Activated CD8-positive, alpha-beta memory T cell treated with anti-CD3 and anti-CD28 coated beads, Interleukin-2, amount 50 U/mL, for 24 hours (primary cell): Measurements from ENCODE around the gene SLIRP.
A peak's percentile ranks its signal among the peaks of the same experiment; 100 is the strongest.
"Not testable (repeated sequence)": the region's sequence is repeated elsewhere in the genome, so short reads cannot be mapped to it uniquely, and the experiment has no call there.

Experiments used
- DNase-seq: peaks from one replicate; pipeline ENCODE4 v3.0.0-alpha.2; 2020; ENCODE audit errors: extremely low read depth

SLIRP gene

DNA sequence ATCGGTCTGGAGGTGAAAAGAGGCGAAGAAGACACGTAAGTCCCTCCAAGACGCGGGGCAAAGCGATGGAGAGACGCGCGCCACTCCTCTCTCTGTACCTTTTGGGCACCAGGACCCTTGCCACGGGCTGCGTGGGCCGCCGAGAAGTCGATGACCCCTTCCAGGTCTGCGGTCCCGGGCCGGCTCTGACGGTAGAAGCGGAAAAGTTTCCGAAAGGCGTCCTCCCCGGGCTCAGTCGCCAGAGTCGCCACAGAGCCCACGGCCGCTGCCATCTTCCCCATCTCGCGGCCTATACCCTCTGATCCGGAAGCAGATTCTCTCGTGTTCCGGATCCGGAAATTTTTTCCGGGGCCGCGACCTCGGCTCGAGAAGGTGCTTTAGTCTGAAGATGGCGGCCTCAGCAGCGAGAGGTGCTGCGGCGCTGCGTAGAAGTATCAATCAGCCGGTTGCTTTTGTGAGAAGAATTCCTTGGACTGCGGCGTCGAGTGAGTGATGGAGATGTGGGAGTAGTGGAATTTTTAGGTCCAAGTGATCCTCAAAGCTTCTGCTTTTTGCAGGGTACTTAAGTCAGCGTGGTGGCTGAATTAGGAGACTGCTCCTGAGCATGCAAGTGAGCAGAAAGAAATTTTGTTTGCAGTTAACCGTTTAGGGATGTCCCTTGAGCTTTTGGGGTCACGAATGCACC lies at the start of gene SLIRP, which contains the start of gene ALKBH1:
TSS of gene SLIRP (plus strand) at position 380 of the 685 bp plus-strand sequence. CDS start at position 389, 9 bp downstream.
TSS of gene ALKBH1 (minus strand) at position 300 of the 685 bp plus-strand sequence. CDS start at position 281, 19 bp downstream.
- DNase-seq: peak; percentile 79

DNA sequence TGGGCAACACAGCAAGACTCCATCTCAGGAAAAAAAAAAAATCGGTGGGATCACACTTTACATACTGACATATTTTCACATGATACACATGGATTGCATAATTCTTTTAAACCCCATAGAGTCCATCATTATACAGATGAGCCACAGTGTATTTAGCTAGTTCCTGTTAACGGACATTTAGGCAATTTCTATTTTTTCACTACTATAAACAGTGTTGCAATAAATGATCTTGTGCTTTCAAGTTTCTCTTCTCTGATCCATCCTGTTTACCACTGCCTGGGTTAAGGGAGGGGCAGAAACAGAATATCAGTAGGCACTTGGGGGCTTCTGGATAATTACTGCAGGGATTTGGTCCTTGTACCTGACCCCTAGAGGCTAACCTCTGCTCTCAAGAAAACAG lies 48.1 kb upstream of the SLIRP start:
- DNase-seq: no peak

DNA sequence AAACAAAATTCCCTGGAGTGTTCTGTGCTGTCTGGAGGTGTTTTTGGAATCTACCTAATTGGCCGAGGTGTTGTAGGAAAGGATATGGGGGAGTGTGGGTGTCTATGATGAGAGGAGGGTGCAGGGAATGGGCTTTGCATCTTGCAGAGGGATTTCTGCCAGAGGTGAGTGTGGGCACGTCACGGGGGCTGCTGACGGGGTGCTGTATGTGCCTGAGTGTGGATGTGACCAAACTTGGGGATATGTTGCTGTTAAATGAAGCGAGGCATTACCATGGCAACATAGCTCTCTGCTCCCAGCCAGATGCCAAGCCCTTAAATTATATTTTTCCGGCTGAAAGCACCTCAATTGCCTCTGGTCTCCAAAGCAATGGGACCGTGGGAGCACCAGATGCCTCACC lies 47.1 kb upstream of the SLIRP start:
- no peak for DNase-seq

- DNase-seq: not testable (repeated sequence)
Observed at GRCh38 chr14:77661562-77661961, 46.3 kb upstream of the SLIRP start.

- DNase-seq: no peak
Observed at GRCh38 chr14:77663293-77663692, 44.6 kb upstream of the SLIRP start.

GRCh38 chr14:77667331-77667730 lies 40.6 kb upstream of the SLIRP start:
- no peak for DNase-seq

GRCh38 chr14:77673193-77673592 lies 34.7 kb upstream of the SLIRP start:
- DNase-seq: no peak

GRCh38 chr14:77674931-77675330 lies 33.0 kb upstream of the SLIRP start:
- DNase-seq: no peak

- no peak for DNase-seq
Observed at GRCh38 chr14:77681196-77682157, 26.4 kb upstream of the SLIRP start.

GRCh38 chr14:77682158-77682553 lies 25.7 kb upstream of the SLIRP start:
- DNase-seq: no peak

- no peak for DNase-seq
Observed at GRCh38 chr14:77691259-77691658, 16.6 kb upstream of the SLIRP start.

DNA sequence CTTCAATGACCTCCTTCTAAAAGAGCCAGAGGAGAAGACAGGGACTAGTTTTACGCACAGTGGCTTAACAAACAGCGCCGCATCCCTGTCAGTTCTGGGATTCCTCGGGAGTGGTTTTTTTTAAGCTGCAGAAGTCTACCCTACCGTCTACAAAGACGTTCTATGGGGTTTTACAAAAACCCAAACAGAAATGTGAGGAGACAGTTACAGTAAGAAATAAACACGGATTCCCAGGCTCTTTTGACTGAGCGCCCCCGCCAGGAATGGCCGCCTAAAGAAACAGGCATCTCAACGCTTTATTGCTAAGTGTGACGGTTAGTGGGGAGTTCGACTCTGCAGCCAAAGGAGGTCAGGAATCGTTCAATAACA lies 564 bp upstream of the SLIRP start:
- DNase-seq: no peak

DNA sequence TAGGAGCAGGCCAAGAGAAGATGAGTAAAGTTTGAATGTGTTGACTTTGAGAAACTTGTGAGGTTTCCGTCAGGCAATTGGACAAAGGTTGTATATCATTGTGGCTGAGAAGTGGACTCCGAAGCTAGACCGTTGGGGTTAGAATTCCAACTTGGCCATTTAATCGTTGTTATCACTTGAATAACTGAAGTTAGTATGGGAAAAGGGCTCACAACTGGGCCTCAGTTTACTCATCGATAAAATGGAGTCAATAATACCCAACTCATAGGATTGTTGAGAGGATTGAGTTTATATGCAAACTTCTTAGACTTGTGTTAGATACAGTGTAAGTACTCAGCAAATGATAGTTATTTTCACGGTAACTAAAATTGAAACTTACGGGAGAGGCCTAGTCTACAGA lies 846 bp downstream of the SLIRP start:
- DNase-seq: no peak

DNA sequence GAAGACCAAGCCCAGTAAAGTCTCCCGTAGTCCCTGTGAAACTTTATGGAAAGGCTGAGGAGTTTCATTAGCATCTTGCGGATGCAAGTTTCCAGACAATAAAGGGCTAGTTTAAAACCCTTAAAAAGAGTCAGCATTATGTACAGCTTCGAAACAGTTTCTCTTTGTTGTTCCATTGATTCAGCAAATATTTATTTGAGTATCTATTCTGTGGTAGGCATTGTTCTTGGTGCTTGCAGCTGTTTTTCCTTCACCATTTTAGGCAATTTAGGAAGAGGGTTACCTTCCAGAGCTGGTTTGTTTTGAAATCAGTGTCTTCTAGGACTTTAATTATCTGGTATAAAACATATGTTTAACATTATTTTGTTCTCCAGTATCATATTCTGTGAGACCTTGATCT lies 1.5 kb downstream of the SLIRP start:
- no peak for DNase-seq

- DNase-seq: no peak
Observed at GRCh38 chr14:77710364-77710763, 2.5 kb downstream of the SLIRP start.

- no peak for DNase-seq
Observed at GRCh38 chr14:77714926-77715325, 7.0 kb downstream of the SLIRP start.

DNA sequence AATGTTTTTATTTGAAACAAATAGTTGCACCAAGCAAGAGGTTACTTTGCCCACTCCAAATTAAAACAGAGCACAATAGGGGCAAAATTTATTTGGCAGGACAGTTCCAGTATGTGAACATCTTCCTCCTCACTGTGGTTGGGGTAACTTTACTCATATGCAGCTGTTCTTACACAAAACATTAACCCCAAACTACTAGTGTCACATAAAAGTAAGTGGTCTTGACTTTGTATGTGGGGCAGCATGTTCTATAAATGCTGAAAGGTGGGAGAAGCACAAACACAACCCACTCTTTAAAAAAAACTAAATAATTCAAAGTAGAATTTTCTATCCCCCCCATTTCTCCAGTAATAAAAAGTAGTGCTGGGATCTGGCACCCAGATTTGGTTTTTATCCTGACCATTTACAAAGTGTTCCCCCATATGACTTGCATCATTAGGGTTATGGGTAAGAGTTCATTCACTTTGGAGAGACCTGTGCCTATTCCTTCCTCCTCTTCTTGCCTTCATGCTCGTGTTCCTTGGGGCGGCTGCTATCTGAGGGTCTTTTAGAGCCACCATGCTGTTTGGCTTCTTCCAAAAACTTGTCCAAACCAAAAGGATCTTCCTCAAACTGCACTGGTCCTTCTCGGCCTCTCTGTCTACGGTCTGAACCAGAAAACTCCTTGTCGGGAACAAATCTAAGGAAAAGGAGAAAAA lies 9.9 kb downstream of the SLIRP start:
- DNase-seq: no peak

GRCh38 chr14:77721437-77721836 lies 13.5 kb downstream of the SLIRP start:
- no peak for DNase-seq

GRCh38 chr14:77722301-77722700 lies 14.4 kb downstream of the SLIRP start:
- no peak for DNase-seq

GRCh38 chr14:77730976-77731497 lies 23.1 kb downstream of the SLIRP start:
- no peak for DNase-seq

GRCh38 chr14:77738559-77739250 lies 30.8 kb downstream of the SLIRP start:
- no peak for DNase-seq
